ENCODE measurements around the gene BTBD10.

Gene BTBD10

DNA sequence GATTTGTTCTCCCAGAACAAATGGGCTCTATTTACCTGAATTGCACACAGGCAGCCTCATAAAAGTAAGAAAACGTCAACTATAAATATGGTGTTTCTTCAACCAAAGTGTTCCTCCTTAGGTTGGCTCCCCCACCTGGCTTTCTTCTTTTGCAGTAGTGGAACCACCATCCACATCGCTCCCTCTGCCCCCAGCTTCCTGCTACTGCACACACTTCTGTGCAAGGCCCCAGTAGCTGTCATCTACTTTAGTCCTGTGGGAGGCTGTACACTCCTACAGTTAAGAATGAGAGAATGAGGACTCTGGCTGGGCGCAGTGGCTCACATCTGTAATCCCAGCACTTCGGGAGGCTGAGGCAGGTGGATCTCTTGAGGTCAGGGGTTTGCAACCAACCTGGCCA lies 95.9 kb downstream of the BTBD10 start:
- no peak for DNase-seq

DNA sequence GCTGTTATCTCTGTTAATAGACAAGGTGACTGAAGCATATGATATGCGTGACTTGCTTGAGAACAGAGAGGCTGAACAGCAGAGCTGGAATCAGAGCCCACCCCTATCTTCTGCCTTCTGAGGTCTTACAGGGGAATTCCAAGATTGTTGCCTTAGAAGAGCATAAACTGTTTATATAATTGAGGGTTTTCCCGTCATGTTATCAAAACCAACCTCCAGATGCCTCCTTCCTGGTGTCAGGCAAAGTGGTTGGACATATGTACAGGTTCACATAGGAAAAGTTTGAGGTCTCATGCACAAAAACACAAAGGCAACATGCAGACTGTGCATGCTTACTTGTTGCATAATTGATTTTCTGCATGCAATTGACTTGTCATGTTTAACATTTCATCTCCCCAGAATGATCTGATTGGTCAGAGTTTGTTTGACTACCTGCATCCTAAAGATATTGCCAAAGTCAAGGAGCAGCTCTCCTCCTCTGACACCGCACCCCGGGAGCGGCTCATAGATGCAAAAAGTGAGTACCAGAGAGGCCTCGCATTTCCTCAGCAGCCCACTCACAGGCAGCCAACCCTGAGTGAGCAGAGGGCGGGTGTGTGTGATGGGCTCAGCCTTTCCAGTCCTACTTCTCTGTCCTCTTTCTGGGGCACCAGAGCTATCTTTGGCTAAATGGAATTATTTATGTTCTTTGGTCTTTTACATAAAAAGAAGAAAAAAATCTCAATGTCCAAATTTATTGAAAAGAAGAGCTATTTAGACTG lies 96.6 kb downstream of the BTBD10 start:
- DNase-seq, result no peak

DNA sequence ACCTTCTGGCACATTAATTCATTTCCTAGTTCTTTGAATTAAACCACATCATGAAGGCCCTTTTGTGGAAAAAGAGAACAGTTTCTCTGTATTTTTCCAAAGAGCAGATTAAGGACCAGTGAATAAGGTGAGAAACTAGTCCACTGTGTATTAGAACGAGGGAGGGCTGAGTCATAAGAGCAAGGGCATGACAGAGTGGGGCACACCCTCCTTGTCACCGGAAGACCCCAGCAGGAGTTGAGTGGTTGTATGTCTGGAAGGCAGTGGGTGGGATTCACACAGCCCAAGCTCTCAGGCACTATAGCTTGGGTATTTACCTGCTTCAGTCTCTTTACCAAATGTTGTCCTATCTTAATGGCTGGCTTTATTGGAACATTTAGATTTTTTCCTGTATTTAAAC lies 98.6 kb downstream of the BTBD10 start:
- no peak for DNase-seq

DNA sequence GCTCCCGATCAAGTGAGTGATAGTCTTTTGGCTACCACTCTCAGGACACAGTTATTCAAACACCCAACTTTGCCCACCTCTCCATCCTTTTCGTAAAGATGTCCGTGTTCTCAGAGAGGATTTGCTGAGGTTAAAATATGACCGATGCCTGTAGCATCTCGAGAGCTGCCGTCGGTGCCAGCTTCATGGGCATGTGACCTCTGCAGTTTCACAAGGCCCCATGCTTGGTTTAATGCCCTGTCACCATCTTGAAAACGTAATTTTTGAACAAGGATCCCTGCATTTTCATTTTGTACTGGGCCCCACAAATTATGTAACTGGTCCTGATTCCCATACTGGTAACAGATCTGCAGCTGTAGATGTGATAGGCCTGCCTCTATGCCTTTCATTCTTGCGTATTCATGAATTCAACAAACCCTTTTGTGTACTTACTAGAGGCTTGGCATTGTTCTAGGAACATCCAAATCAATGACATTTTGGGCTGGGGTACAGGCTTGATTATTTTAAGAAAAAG lies 100.4 kb downstream of the BTBD10 start:
- DNase-seq, result no peak

GRCh38 chr11:13358596-13359270 lies 104.3 kb downstream of the BTBD10 start:
- DNase-seq, result no peak

GRCh38 chr11:13357232-13357631 lies 105.8 kb downstream of the BTBD10 start:
- no peak for DNase-seq

GRCh38 chr11:13355191-13355590 lies 107.8 kb downstream of the BTBD10 start:
- no peak for DNase-seq

DNA sequence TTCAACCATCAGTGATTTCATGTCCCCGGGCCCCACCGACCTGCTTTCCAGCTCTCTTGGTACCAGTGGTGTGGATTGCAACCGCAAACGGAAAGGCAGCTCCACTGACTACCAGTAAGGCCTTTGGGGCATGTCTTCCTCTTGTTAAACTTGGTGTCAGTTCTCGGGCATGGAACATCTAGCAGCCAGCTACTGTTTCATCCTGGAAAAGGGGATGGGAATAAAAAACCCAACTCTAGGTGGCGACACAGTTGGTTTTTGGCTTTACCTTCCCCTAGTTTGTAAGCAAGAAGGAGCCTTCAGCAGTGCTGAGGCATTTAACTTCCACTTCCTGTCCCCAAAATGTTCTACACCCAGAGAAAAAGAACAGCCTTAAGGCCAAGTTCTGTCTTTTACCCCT lies 108.7 kb downstream of the BTBD10 start:
- DNase-seq, result no peak

DNA sequence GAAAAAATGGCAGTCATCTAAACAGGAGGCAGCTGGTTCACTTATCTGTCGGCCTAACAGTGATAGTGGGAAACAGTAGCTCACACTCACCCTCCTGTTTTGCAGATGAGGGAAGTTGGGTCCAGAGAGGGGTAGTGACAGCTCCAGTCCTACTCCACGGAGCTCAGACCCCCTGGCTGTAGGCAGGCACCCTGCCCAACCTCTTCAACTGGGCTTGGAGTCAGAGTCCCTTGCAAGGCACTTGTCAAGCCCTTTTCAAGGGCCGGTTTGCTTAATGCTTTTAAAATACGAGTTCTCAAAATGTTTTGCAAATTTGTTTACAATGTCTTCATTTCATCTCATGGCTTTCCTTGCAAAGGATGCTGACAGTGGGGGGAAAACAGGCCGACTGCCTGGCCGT lies 110.3 kb downstream of the BTBD10 start:
- DNase-seq, result no peak

DNA sequence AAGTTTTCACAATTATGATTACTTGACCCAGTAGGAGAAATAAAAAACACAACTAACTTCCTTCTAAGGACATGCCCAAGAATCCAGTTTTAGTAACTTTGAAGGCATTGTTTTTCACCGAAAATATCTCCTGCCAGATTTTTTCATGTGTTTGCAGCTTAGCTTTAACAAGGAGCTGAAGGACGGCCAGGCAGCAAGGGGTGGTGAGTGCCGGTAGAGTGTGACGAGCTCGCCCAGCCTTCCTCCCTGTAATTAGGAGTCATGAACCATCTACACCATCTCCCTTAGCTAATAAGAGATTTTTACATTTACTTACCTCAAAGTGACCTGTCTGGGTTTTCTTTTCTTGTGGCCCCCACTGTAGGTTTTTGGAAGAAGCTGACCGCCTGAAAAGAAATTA lies 113.4 kb downstream of the BTBD10 start:
- no peak for DNase-seq

DNA sequence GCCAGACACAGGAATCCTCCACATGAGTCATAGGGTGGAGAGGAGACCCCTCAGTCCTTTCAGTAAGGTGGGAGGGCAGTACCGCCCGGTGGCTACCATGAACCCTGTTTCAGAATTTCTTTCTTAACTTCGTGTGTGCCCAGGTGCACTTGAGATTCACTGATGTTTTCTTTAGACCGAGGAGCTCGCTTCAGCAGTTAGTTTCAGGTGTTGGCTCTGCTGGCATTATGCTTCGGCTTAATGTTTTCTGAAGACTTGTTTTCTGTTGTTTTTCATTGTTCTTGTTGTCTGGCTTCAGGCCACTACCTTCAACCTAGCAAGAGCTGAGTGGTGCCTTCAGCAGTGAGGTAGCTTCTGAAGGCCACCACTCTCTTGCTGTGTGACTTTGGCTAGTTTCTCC lies 114.0 kb downstream of the BTBD10 start:
- no peak for DNase-seq

DNA sequence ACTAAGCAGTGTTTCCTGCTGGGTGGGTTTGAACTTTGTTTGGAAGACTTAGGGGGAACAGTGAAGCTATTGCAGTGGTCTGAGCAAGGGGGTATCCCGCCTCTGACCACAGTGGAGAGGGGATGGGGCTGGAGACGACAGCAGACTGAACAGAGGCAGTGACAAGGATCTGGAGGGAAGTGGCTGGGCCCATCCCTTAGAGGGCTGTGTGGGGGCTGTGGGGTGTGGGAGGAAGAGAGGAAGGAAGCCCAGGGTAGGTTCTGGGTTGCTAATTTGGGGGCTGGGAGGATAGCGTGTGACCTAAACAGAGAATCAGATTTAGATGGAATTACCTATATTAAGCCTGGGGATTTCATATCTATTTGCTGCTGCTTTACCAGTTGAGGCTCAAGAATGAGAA lies 114.7 kb downstream of the BTBD10 start:
- DNase-seq, result no peak

DNA sequence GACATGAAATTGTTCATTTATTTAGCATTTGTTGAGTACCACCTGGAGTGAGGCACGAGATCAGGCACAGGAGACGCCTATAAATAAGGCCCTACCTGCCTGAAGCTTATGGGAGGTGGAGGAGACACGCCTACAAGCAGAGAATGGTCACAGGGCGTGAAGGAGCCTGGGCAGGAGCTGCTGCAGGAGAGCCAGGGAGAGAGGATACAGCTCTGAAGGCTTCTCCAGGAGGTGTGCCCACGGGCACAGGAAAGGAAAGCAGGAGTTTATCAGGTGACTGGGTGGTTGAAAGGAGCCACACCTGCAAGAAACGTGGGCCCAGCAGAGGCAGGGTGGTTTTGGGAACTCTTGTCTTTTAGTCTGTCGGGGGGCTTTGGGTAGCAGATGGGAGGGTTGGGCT lies 115.1 kb downstream of the BTBD10 start:
- no peak for DNase-seq

DNA sequence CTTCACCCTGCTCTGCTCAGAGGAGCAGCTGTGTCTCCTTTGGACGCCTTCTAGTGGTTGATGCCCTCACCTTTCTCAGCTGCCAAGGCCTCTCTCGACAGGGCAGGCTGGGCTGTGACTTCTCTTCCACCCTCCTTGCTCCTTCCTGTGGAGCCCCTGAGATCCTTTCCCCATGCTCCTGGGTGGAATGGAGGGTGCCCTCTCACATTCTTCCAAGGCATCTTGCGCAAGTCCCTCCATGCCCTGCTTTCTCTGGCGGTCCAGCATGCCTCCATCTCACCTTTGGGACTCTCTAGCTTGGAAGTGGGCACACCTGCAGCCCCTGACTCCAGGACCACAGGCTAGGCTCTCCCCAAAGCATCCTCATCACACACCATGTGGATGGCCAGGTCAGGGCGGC lies 116.6 kb downstream of the BTBD10 start:
- no peak for DNase-seq

DNA sequence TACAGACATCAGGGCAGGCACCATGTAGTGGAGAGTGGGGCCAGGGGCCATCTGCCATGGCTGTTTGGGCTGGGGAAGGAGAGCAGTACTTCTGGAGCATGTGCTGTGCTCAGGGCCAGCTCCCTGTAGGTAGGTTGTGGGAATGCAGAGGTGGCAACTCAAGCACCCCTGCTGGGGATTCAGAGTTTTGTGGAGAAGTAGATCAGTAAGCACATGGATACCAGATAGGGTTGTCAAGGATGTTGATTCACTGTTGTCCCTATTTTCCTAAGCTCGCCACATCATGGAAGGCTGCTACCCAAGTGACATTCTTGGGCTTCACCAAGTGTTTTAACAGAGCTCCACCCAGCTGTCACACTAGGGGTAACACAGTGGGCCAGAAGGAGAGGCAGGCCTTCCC lies 118.2 kb downstream of the BTBD10 start:
- DNase-seq, result no peak

- peak; percentile 67 for DNase-seq
Measured at GRCh38 chr11:13343931-13344717, 118.9 kb downstream of the BTBD10 start.

DNA sequence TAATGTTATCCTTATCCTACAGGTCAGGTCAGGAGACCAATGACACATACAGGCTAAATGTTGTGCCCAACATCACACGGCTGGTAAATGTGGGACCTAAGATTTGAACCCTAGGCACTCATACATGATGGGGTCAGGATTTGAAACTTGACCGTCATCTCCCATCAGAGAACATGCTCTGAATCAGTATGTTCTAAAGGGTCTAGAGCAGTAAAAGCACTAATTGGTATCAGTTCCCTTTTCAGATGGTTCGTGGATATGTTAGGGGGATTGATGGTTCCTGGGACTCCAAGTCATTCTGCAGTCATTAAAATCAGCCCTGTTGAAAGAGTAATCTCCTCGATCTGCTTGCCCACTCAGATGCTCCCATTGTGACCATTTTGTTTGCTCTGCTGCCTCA lies 120.0 kb downstream of the BTBD10 start:
- no peak for DNase-seq

GRCh38 chr11:13341026-13341425 lies 122.0 kb downstream of the BTBD10 start:
- DNase-seq, result no peak

GRCh38 chr11:13339195-13340153 lies 123.5 kb downstream of the BTBD10 start:
- DNase-seq, result no peak

GRCh38 chr11:13338427-13339069 lies 124.5 kb downstream of the BTBD10 start:
- no peak for DNase-seq

DNA sequence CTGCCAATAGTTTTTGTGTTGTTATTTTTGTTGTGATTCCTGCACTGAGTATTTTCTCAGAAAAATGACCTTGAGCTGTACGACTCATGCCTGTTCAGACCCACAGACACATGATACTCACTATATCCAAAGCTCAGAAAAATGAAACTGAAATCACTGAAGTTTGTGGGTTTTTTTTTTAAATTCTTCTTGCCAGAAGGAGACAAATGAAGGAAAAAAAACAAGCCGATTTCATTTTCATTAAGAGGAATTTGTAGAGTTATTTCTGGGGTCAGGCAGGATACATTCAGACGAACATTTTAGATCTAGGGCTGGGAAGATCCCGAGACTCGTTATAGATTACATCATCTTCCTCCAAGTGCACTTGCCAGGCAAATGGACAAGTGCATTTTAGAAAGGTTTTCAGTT lies 125.0 kb downstream of the BTBD10 start:
- DNase-seq, result no peak

All from activated T-cell treated with anti-CD3 and anti-CD28 coated beads for 4 hours (primary cell).